SK-N-SH treated with all-trans-retinoic acid at 6 μM for 48 hours (cell line): ENCODE results near the gene TRIM25.

Experiments
- ATAC-seq: fragments of 200-7000 bp; cut with Tn5 transposase; 3 replicates; pipeline ENCODE4 v1.9.1; 2020; ENCODE audit warnings: mild to moderate bottlenecking, moderate library complexity
- ARNTL ChIP-seq: fragments of 450-650 bp; formaldehyde crosslinking; IDR thresholded peaks from 2 replicates; pipeline ENCODE4 v1.5.0; 2020; ENCODE audit warnings: low read depth, mild to moderate bottlenecking, moderate library complexity, borderline replicate concordance
- BACH2 ChIP-seq: fragments of 250-450 bp; sonication (Bioruptor Pico); IDR thresholded peaks from 2 replicates; pipeline ENCODE4 v1.9.0; 2021; ENCODE audit warnings: mild to moderate bottlenecking, borderline replicate concordance
- CSDC2 ChIP-seq: fragments of 250-450 bp; sonication (Bioruptor Pico); IDR thresholded peaks from 2 replicates; pipeline ENCODE4 v1.5.0; 2020; ENCODE audit warnings: mild to moderate bottlenecking, moderate library complexity
- ESRRG ChIP-seq: fragments of 250-450 bp; sonication (Bioruptor Pico); IDR thresholded peaks from 2 replicates; pipeline ENCODE4 v1.6.1; 2021; ENCODE audit warnings: mild to moderate bottlenecking
- GLIS3 ChIP-seq: fragments of 250-450 bp; sonication (Bioruptor Pico); IDR thresholded peaks from 2 replicates; pipeline ENCODE4 v1.5.0; 2020; ENCODE audit warnings: mild to moderate bottlenecking, moderate library complexity
- ISL1 ChIP-seq: fragments of 250-450 bp; sonication (Bioruptor Pico); IDR thresholded peaks from 2 replicates; pipeline ENCODE4 v2.1.2; 2022; ENCODE audit warnings: mild to moderate bottlenecking, moderate library complexity
- OSR1 ChIP-seq: fragments of 250-450 bp; sonication (Bioruptor Pico); IDR thresholded peaks from 2 replicates; pipeline ENCODE4 v1.8.0; 2022; ENCODE audit warnings: moderate library complexity, mild to moderate bottlenecking, inconsistent platforms
- PPARA ChIP-seq: fragments of 250-450 bp; sonication (Bioruptor Pico); IDR thresholded peaks from 2 replicates; pipeline ENCODE4 v1.5.0; 2020; ENCODE audit warnings: mild to moderate bottlenecking, borderline replicate concordance
- RARB ChIP-seq: fragments of 250-450 bp; sonication (Bioruptor Pico); IDR thresholded peaks from 2 replicates; pipeline ENCODE4 v1.8.0; 2021; ENCODE audit warnings: mild to moderate bottlenecking, moderate library complexity
- SNAI2 ChIP-seq: fragments of 250-450 bp; sonication (Bioruptor Pico); IDR thresholded peaks from 2 replicates; pipeline ENCODE4 v1.5.0; 2020; ENCODE audit warnings: mild to moderate bottlenecking, moderate library complexity
- ZC3H10 ChIP-seq: fragments of 250-450 bp; sonication (Bioruptor Pico); IDR thresholded peaks from 2 replicates; pipeline ENCODE4 v1.5.1; 2021; ENCODE audit warnings: mild to moderate bottlenecking, moderate library complexity
- ZFP3 ChIP-seq: fragments of 250-450 bp; sonication (Bioruptor Pico); IDR thresholded peaks from 2 replicates; pipeline ENCODE4 v1.5.0; 2020; ENCODE audit warnings: mild to moderate bottlenecking, moderate library complexity
- ZNF70 ChIP-seq: fragments of 450-650 bp; formaldehyde crosslinking; IDR thresholded peaks from 2 replicates; pipeline ENCODE4 v1.5.0; 2020; ENCODE audit warnings: mild to moderate bottlenecking, moderate library complexity
- ZNF8 ChIP-seq: fragments of 450-650 bp; formaldehyde crosslinking; IDR thresholded peaks from 2 replicates; pipeline ENCODE4 v1.5.0; 2020; ENCODE audit warnings: mild to moderate bottlenecking, moderate library complexity
- TF ChIP-seq, protein P1 (sequence below): fragments of 250-450 bp; sonication (Bioruptor Pico); IDR thresholded peaks from 2 replicates; pipeline ENCODE4 v1.5.0; 2020; ENCODE audit warnings: mild to moderate bottlenecking, moderate library complexity
- TF ChIP-seq, protein P2 (sequence below): fragments of 250-450 bp; sonication (Bioruptor Pico); IDR thresholded peaks from 2 replicates; pipeline ENCODE4 v1.5.1; 2020; ENCODE audit warnings: low read depth, mild to moderate bottlenecking, moderate library complexity
- TF ChIP-seq, protein P3 (sequence below): fragments of 250-450 bp; sonication (Bioruptor Pico); IDR thresholded peaks from 2 replicates; pipeline ENCODE4 v1.8.0; 2020; ENCODE audit warnings: mild to moderate bottlenecking, moderate library complexity, borderline replicate concordance
- TF ChIP-seq, protein P4 (sequence below): fragments of 250-450 bp; sonication (Bioruptor Pico); IDR thresholded peaks from 2 replicates; pipeline ENCODE4 v1.5.1; 2021; ENCODE audit warnings: mild to moderate bottlenecking, moderate library complexity

TRIM25 gene

DNA sequence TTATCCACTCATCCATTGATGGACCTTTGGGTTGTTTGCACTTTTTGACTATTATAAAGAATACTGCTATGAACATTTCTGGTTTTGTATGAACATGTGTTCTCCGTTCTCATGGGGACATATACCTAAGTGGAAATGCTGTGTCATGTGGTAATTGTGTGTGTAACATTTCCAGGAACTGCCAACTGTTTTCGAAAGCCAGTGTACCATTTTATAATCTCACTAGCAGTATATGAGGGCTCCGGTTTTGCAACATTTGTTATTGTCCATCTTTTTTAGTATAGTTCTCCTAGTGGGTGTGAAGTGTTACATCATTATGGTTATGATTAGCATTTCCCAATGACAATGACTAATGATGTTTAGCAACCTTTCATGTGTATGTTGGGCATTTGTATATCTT lies 5.1 kb upstream of the TRIM25 start:
- TF ChIP-seq ZNF8 (CRISPR knock-in tag) (no peak), ZC3H10 (CRISPR knock-in tag) (no peak), ARNTL (no peak), GLIS3 (CRISPR knock-in tag) (no peak), BACH2 (CRISPR knock-in tag) (no peak), SNAI2 (no peak), RARB (no peak), OSR1 (CRISPR knock-in tag) (no peak), ESRRG (CRISPR knock-in tag) (no peak)
- TF ChIP-seq, protein P1, sequence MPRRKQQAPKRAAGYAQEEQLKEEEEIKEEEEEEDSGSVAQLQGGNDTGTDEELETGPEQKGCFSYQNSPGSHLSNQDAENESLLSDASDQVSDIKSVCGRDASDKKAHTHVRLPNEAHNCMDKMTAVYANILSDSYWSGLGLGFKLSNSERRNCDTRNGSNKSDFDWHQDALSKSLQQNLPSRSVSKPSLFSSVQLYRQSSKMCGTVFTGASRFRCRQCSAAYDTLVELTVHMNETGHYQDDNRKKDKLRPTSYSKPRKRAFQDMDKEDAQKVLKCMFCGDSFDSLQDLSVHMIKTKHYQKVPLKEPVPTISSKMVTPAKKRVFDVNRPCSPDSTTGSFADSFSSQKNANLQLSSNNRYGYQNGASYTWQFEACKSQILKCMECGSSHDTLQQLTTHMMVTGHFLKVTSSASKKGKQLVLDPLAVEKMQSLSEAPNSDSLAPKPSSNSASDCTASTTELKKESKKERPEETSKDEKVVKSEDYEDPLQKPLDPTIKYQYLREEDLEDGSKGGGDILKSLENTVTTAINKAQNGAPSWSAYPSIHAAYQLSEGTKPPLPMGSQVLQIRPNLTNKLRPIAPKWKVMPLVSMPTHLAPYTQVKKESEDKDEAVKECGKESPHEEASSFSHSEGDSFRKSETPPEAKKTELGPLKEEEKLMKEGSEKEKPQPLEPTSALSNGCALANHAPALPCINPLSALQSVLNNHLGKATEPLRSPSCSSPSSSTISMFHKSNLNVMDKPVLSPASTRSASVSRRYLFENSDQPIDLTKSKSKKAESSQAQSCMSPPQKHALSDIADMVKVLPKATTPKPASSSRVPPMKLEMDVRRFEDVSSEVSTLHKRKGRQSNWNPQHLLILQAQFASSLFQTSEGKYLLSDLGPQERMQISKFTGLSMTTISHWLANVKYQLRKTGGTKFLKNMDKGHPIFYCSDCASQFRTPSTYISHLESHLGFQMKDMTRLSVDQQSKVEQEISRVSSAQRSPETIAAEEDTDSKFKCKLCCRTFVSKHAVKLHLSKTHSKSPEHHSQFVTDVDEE (CRISPR knock-in tag): no peak
- TF ChIP-seq, protein P2, sequence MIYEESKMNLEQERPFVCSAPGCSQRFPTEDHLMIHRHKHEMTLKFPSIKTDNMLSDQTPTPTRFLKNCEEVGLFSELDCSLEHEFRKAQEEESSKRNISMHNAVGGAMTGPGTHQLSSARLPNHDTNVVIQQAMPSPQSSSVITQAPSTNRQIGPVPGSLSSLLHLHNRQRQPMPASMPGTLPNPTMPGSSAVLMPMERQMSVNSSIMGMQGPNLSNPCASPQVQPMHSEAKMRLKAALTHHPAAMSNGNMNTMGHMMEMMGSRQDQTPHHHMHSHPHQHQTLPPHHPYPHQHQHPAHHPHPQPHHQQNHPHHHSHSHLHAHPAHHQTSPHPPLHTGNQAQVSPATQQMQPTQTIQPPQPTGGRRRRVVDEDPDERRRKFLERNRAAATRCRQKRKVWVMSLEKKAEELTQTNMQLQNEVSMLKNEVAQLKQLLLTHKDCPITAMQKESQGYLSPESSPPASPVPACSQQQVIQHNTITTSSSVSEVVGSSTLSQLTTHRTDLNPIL (CRISPR knock-in tag): no peak
- TF ChIP-seq, protein P3, sequence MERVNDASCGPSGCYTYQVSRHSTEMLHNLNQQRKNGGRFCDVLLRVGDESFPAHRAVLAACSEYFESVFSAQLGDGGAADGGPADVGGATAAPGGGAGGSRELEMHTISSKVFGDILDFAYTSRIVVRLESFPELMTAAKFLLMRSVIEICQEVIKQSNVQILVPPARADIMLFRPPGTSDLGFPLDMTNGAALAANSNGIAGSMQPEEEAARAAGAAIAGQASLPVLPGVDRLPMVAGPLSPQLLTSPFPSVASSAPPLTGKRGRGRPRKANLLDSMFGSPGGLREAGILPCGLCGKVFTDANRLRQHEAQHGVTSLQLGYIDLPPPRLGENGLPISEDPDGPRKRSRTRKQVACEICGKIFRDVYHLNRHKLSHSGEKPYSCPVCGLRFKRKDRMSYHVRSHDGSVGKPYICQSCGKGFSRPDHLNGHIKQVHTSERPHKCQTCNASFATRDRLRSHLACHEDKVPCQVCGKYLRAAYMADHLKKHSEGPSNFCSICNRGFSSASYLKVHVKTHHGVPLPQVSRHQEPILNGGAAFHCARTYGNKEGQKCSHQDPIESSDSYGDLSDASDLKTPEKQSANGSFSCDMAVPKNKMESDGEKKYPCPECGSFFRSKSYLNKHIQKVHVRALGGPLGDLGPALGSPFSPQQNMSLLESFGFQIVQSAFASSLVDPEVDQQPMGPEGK (CRISPR knock-in tag): no peak
- TF ChIP-seq, all 23 proteins: peak for 0
- no peak for ATAC-seq

DNA sequence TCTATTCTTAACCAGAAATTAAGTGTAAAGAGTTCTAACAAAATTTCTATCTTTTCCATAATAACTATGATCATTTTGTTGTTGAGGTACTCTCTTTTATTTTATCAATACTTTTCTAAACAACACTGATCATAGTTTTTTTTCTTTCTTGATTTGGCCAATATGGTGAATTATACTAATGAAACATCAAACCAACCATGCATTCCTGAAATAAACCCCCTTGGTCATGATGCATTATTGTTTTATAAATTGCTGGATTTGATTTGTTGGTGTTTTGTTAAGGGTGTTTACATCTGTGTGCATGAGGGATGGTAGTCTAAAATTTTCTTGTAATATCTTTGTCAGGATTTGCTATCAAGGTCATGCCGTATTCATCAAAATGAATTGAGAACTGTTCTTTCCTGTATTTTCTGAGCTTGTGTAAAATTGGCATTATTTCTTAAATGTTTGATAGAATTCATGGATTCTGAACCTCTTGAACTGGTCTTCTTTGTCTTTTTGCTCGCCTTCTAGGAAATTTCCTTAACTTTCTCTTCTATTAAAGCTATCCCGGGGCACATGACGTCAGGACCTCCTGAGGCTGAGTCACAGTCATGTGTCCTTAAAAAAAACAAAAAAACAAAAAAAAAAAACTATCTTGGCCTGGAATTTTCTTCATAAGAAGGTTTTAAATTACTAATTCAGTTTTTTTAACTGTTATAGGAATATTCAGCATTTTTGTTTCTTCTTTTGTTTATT lies 3.9 kb upstream of the TRIM25 start:
- ATAC-seq: no peak
- TF ChIP-seq RARB: no peak
- TF ChIP-seq PPARA (CRISPR knock-in tag): no peak
- TF ChIP-seq ZNF70 (CRISPR knock-in tag): no peak
- TF ChIP-seq CSDC2 (CRISPR knock-in tag): no peak
- no peak for TF ChIP-seq ZFP3 (CRISPR knock-in tag)

DNA sequence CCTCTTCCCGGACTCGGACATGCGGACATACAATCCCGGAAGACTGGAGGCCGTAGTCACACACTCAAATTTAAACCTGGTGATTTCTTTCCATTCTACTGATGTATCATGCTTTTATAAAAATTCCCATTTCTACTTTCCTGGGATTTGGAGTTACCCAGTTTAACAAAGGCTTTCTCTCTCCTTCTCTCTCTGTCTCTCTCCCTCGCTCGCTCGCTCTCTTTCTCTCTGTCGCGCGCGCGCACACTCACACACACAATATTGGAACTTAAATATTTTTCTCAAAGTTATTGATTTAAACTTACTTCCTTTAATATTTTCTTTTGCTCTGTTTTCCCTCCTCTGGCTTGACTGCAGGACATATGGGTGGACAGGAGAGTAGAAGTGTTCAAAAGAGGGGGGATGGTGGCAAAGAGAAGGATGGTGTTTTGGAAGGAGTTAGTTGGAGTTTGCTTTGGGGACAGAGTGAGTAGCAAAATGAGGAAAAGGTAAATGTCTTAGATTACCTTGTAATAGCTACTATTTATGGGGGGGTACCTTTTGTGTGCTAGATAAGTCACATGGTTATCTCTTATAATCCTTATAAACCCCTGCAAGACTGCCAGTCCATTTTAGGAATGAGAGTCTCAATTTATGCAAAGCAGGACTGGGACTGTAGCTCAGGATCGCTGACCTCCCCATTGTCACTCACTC lies 878 bp upstream of the TRIM25 start:
- TF ChIP-seq ISL1 (CRISPR knock-in tag) (no peak), ZNF70 (CRISPR knock-in tag) (no peak), CSDC2 (CRISPR knock-in tag) (no peak), PPARA (CRISPR knock-in tag) (no peak), ZFP3 (CRISPR knock-in tag) (no peak), ARNTL (no peak)
- TF ChIP-seq, protein P4, sequence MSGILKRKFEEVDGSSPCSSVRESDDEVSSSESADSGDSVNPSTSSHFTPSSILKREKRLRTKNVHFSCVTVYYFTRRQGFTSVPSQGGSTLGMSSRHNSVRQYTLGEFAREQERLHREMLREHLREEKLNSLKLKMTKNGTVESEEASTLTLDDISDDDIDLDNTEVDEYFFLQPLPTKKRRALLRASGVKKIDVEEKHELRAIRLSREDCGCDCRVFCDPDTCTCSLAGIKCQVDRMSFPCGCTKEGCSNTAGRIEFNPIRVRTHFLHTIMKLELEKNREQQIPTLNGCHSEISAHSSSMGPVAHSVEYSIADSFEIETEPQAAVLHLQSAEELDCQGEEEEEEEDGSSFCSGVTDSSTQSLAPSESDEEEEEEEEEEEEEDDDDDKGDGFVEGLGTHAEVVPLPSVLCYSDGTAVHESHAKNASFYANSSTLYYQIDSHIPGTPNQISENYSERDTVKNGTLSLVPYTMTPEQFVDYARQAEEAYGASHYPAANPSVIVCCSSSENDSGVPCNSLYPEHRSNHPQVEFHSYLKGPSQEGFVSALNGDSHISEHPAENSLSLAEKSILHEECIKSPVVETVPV (CRISPR knock-in tag): no peak
- TF ChIP-seq, protein P2 (CRISPR knock-in tag): no peak
- TF ChIP-seq, protein P1 (CRISPR knock-in tag): no peak
- TF ChIP-seq, all 23 proteins: peak for 0
- peak; percentile 6 for ATAC-seq
